NCI-H446 treated with DMSO at 0.1 percent for 48 hours (cell line): Measurements from ENCODE around the gene HTR2C.
"Not testable (repeated sequence)": the region's sequence is repeated elsewhere in the genome, so short reads cannot be mapped to it uniquely, and the experiment has no call there.

Experiments
- DNase-seq: peaks from one replicate; lab custom pipeline; 2025; lab: John Stamatoyannopoulos, UW

The HTR2C gene

DNA sequence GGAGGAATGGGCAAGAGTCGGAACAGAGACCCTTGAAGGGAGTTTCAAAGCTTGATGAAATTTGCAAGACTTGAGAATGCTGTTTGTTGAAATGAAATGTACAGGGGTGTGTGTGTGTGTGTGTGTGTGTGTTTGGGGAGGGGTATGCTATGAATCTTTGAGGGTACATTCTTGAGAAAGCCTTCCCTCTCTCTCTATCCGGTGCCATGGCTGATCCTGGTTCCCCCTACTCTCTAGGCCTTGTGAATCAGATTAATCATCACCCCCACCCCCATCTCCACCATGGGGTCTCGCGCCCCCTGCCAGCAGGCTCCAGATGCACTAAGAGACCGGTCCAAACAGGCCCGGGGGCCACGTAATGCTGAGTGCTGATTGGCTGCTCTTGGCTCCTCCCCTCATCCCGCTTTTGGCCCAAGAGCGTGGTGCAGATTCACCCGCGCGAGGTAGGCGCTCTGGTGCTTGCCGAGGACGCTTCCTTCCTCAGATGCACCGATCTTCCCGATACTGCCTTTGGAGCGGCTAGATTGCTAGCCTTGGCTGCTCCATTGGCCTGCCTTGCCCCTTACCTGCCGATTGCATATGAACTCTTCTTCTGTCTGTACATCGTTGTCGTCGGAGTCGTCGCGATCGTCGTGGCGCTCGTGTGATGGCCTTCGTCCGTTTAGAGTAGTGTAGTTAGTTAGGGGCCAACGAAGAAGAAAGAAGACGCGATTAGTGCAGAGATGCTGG is at the start of gene HTR2C:
HTR2C (plus strand) TSS at position 441 of the 729 bp plus-strand sequence. CDS start 142,851 bp downstream, outside the sequence.
- no peak for DNase-seq

DNA sequence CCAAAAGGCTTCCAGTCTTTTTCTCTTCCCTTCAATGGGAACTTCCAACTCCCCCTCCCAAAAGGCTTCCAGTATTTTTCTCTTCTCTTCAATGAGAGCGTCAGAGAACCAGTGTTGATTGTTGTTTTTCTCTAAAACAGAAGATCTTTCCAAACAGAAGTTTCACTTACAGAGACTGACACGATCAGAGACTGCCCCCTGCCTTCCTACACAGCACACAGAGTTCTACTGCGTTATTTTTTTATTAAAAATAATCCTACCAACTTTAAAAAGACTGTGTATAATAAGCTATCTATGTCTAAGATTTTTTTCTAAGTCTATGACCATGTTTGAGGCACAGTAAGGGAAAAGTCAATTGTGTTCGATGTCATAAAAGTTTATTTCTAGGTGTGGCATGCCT is 3.5 kb upstream of the HTR2C start:
- no peak for DNase-seq

DNA sequence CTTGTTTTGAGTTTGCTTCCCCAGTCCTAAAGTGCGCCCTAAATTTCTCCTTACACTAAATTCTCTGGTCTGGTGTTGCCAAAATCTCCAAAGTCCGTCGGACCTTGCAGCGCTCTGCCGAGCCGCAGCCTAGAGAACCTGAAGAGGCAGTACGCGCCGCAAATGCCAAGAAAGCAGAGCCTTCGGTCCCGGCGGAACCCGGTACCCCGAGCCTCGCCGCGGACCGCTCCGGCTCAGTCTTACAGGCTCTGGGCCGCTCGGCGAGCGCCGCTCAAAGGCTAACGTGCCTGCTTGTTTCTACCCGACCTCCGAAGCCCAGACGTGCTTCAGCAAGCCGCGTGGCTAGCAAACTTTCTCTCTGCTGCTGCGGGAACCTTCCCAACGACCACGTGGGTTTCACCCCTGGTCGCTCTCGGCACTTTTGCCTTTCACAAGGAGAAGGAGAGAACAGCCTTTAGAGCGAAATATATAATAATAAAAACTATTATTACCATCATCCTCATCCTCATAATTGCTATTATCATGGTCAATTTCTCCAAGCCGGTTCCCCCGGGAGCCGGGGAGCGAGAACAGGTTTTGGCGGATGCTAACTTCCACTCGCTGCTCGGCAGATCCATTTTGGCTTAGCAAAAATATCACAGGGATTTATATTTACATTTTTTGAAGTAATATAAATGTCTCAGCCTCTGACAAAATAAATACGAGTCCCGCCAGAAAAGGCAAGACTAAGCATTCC is 2.2 kb upstream of the HTR2C start:
- DNase-seq: no peak

GRCh38 chrX:114582264-114582632 is 1.6 kb upstream of the HTR2C start:
- DNase-seq: no peak

GRCh38 chrX:114582698-114583395 is 1.0 kb upstream of the HTR2C start:
- DNase-seq: no peak

DNA sequence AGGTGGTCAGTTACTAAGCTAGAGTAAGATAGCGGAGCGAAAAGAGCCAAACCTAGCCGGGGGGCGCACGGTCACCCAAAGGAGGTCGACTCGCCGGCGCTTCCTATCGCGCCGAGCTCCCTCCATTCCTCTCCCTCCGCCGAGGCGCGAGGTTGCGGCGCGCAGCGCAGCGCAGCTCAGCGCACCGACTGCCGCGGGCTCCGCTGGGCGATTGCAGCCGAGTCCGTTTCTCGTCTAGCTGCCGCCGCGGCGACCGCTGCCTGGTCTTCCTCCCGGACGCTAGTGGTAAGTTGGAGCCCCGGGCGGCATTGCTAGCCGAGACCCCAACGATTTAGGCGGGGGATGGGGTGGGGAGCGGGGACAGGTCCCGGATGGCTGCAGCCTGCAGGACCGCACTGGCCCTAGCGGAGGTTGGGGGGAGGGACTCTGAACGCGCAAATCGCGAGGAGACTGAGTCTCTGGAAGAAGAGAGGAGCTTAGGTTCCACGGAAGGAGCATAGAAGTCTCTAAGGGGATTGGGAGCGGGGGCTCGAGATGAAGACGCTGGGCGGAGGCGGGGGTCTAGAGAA is 573 bp downstream of the HTR2C start:
- DNase-seq: no peak

GRCh38 chrX:114584983-114585842 is 1.3 kb downstream of the HTR2C start:
- no peak for DNase-seq

GRCh38 chrX:114591121-114591520 is 7.2 kb downstream of the HTR2C start:
- no peak for DNase-seq

DNA sequence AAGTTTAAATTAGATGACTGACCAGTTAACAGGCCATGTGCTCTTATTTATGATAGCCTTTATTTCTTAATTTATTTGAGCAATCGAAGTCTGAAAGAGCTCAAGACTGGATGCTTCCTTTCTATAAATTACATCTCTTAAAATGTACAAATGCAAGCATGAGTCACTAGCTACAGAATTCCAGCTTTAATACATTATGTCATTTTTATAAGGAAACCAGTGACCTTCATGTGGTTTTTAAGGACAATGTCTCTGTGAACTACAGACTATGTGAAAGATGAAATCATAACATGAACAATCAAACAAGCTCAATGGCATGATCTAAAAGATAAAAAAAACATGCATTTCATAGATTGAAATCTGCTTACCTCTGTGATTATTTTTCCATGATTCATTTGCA is 15.4 kb downstream of the HTR2C start:
- DNase-seq: no peak

DNA sequence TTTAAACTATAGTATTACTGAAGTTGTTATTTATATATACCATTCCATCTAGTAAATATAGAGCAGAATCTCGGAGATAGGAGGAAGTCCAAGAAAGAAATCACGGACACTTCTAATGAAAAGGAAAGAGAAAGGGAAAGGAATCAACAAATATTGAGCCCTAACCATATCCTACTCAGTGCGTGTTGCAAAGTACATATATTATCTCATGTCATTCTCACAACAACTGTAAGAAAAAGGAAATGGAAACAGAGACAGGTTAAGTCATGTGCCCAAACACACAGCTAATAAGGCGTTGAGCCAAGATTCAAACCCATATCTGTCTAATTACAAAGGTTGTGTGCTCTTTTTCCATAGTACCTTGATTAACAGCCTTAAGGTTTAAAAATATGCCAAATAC is 16.0 kb downstream of the HTR2C start:
- no peak for DNase-seq

DNA sequence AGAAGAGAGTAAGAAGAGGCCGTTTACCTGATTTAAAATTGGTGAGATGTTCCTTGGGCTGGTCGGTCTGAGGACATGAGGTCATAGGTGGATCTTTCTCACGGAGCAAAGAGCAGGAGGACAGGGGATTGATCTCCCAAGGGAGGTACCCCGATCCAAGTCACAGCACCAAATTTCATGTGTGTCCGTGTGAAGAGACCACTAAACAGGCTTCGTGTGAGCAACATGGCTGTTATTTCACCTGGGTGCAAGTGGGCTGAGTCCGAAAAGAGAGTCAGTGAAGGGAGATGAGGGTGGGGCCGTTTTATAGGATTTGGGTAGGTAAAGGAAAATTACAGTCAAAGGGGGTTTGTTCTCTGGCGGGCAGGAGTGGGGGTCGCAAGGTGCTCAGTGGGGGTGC is 22.7 kb downstream of the HTR2C start:
- DNase-seq: not testable (repeated sequence)

DNA sequence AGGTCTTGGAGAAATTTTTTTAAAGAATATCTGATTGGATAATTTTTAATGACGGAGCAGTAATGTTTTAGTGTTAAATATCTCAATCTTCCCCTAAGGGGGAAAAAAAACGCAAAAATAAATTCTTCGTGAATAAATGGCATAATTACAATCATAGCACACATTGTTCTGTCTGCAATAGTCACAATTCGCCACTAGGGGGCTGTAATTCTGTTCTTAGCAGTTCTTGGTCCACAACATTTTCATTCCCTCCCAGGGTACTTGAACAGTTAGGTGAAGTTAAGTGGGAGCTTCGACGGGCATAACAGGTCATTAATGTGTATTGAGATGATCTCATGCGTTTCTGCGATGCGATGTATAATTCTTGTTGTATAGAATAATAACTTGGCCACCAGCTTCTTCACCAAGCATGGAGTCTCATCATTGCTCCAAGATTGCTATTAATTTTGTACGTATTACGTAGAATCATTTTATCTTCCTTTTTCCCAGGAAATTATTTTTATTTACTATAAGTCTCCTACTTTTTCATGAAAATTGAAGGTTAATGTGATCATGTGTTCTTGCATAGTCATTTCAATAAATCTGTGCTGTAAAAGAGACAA is 27.2 kb downstream of the HTR2C start:
- no peak for DNase-seq

- no peak for DNase-seq
Observed at GRCh38 chrX:114615765-114616164, 31.9 kb downstream of the HTR2C start.

DNA sequence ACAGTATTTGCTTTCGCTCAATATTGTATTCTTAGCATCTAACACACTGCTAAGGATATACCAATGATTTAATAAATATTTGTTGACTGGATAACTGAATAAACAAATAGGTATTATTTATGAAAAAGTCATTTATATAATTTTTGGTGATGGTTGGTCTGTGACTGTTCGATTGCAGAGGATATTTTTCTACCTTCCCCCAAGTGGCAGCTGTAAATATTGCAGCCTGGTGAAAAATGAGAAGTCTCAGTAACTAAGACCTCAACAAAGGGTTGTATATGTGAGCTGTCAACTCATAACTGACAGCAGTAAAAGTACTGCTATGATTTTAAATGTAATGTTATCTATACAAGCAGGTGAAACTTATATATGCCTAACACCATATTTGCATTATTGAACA is 36.0 kb downstream of the HTR2C start:
- DNase-seq: no peak

- DNase-seq: no peak
Observed at GRCh38 chrX:114626323-114626722, 42.4 kb downstream of the HTR2C start.

GRCh38 chrX:114635986-114636385 is 52.1 kb downstream of the HTR2C start:
- no peak for DNase-seq

- no peak for DNase-seq
Observed at GRCh38 chrX:114650351-114650750, 66.5 kb downstream of the HTR2C start.

DNA sequence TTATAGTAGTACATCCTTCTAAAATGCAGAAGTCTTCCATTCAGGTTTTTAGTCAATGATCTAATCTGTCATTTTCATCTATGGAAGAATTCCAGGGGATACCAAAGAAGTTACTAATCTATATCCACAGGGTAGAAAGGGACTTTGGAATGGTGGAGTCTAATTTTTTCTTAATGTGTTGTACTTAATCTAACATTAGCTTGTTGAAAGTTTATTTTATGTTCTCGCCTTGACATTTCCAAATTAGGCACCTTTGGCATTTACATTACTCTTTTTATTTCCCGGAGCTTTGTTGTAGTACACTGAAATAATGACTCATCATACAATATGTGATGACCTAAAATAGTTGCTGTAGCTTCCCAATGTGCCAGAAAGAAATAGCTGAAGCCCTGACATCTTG is 91.5 kb downstream of the HTR2C start:
- DNase-seq: no peak

GRCh38 chrX:114700533-114700932 is 116.6 kb downstream of the HTR2C start:
- DNase-seq: not testable (repeated sequence)

DNA sequence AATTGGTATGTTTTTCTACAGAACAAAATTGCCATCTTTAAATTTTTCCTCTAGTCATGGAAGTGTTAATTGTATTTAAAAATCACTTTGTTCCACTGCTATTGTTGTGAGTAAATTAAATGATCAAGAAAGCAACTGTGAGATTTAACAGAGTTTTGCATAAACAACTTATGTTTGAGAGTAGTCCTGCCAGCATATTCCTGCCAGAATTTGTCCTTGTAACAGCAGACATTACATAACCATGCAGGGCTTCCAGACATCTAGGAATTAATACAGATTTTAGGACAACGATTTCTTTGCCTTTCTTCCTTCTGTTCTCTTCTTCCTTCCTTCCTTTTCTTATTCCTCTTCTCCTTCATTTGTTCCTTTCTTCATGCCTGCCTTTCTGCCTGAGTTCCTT is 125.5 kb downstream of the HTR2C start:
- DNase-seq: no peak

DNA sequence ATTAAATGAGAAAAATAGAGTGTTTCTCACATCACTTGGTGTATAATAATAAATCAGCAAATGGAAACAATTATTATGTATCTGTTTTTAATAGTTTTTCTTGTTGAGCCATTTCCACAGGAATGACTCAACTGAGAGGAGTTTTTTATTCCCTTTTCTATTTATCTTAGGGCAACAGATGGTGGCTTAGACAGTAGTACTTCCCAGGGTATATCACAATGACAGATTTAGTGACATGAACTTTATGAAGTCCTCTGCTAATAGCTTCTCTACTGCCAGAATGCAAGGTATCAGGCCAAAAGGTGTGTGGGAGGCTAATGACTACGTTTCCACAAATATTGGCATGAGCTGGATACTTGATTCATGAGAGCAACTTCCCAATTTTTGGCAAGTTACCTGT is 126.7 kb downstream of the HTR2C start:
- DNase-seq: no peak
